ENCODE measurements around the gene AOPEP.
"Not testable (repeated sequence)": the region's sequence is repeated elsewhere in the genome, so short reads cannot be mapped to it uniquely, and the experiment has no call there.

The AOPEP gene

GRCh38 chr9:94921656-94922055 is 195.2 kb downstream of the AOPEP start:
- no peak for DNase-seq

GRCh38 chr9:94922098-94922607 is 195.7 kb downstream of the AOPEP start:
- no peak for DNase-seq

GRCh38 chr9:94922691-94923107 is 196.2 kb downstream of the AOPEP start:
- DNase-seq, result no peak

GRCh38 chr9:94923326-94924089 is 197.0 kb downstream of the AOPEP start:
- DNase-seq, result no peak

- no peak for DNase-seq
Measured at GRCh38 chr9:94925751-94926430, 199.4 kb downstream of the AOPEP start.

- no peak for DNase-seq
Measured at GRCh38 chr9:94926431-94926800, 199.9 kb downstream of the AOPEP start.

- DNase-seq, result no peak
Measured at GRCh38 chr9:94927048-94927761, 200.7 kb downstream of the AOPEP start.

GRCh38 chr9:94927762-94928670 is 201.5 kb downstream of the AOPEP start:
- DNase-seq, result no peak

GRCh38 chr9:94928691-94929368 is 202.3 kb downstream of the AOPEP start:
- DNase-seq, result no peak

- no peak for DNase-seq
Measured at GRCh38 chr9:94929369-94929756, 202.9 kb downstream of the AOPEP start.

- DNase-seq, result no peak
Measured at GRCh38 chr9:94931036-94931633, 204.6 kb downstream of the AOPEP start.

- DNase-seq, result no peak
Measured at GRCh38 chr9:94931740-94932139, 205.2 kb downstream of the AOPEP start.

- no peak for DNase-seq
Measured at GRCh38 chr9:94932652-94933510, 206.4 kb downstream of the AOPEP start.

GRCh38 chr9:94933511-94933828 is 207.0 kb downstream of the AOPEP start:
- no peak for DNase-seq

- DNase-seq, result no peak
Measured at GRCh38 chr9:94934816-94935328, 208.4 kb downstream of the AOPEP start.

- no peak for DNase-seq
Measured at GRCh38 chr9:94935396-94935795, 208.9 kb downstream of the AOPEP start.

GRCh38 chr9:94936419-94936818 is 209.9 kb downstream of the AOPEP start:
- DNase-seq, result no peak

GRCh38 chr9:94937214-94937903 is 210.9 kb downstream of the AOPEP start:
- no peak for DNase-seq

GRCh38 chr9:94938384-94938783 is 211.9 kb downstream of the AOPEP start:
- no peak for DNase-seq

GRCh38 chr9:94940296-94940695 is 213.8 kb downstream of the AOPEP start:
- not testable (repeated sequence) for DNase-seq
